ENCODE results near the gene KLF7. TPM values are rescaled to one million over a fixed set of nuclear protein-coding genes. Genes with fewer than 3 reads are reported as not detected.
"Not testable (repeated sequence)": the region's sequence is repeated elsewhere in the genome, so short reads cannot be mapped to it uniquely, and the experiment has no call there.

Gene KLF7
- total RNA-seq, 2 experiments from 2014 or later, result 8.2 to 10.1 TPM

DNA sequence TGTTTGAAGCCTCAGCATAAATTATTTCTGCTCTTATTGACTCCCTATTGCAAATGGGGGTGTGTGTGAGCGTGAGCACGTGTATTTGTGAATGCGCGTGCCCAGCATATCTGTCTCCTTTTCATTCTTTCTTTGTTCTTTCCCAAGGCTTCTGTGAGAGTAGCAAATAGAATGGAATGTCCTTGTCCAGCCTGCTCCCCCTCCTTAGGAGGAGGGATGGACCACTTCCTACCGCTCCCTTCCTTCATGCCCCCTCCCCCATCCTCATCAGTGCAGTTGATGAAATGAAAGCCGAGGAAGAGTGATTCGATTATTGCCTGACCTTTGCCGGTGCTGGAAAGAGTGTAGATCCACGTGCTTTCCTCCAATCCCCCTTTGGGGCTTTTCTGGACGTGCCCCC, 124.5 kb downstream of the KLF7 start:
- Mint-ChIP-seq H3K27me3 (no peaks in the 10 kb centered on the region), H3K27ac (no peak overlapping the region), H3K9me3 (no peaks in the 10 kb centered on the region), H3K36me3 (no peaks in the 10 kb centered on the region), H3K4me3 (no peak overlapping the region), H3K4me1 (no peaks in the 10 kb centered on the region)
- no peak for DNase-seq

DNA sequence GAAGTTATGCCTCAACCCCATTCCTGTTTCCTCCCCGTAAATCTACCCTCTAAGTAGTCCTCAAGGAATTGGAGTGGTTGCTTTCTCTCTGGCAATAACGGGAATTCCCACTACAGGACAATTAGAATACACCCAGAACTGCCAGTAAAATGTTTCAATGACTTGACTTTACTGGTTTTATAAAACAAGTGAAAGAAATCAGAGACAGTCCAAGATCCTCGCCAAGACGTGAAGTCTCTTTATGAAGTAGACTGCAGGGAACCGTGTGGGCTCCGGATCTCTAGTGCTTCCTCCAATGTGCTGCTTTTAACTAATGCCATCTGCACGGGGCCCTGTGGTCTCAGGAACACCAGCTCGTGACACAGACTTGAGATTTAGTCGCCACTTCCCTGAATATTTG, 125.1 kb downstream of the KLF7 start:
- no peaks in the 10 kb centered on the region for H3K36me3 Mint-ChIP-seq
- H3K4me3 Mint-ChIP-seq, result no peak overlapping the region
- no peaks in the 10 kb centered on the region for H3K4me1 Mint-ChIP-seq
- DNase-seq, result no peak
- no peaks in the 10 kb centered on the region for H3K9me3 Mint-ChIP-seq
- H3K27ac Mint-ChIP-seq, result no peak overlapping the region
- no peaks in the 10 kb centered on the region for H3K27me3 Mint-ChIP-seq

DNA sequence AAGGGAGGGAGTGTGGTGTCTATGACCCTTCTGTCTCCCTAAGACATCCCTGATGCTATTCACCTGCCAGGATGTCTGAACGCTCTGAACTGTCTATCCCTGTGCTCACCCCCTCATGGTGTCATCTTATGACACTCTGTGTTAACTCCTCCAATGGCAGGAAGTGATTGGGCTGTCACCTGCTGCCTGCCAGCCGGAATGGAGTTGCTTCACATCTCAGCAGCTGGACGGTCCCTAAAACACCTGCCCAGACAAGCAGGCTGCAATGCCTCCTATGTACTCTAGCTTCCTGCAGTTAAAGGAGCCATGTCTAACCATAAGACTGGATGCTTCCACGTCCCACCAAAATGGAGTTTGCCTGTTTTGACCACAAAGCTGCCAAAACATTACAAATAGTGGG, 126.5 kb downstream of the KLF7 start:
- Mint-ChIP-seq H3K27ac (no peak overlapping the region), H3K4me1 (no peaks in the 10 kb centered on the region), H3K4me3 (no peak overlapping the region), H3K27me3 (no peaks in the 10 kb centered on the region), H3K9me3 (no peaks in the 10 kb centered on the region), H3K36me3 (no peaks in the 10 kb centered on the region)
- DNase-seq, result no peak

DNA sequence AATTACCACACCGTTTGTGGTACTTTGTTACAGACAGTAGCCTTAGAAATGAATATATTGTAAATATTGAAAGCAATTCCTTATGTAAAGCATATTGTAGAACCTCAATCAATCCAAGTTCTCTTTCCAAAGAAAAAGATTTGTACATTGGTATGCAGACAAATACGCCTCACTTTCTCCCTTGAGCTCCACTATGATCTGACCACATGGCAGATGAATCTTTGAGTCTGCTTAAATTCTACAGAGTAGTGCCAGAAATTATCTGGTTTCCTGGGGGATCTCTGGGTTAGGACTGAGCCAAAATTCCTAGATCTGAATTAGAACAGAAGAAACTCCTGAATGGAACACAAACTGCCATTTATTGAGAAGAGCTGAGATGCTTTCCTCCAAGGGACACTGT, 127.4 kb downstream of the KLF7 start:
- no peak overlapping the region for H3K4me3 Mint-ChIP-seq
- H3K9me3 Mint-ChIP-seq, result peaks cover 5% of the 10 kb centered on the region
- DNase-seq, result no peak
- H3K36me3 Mint-ChIP-seq, result no peaks in the 10 kb centered on the region
- H3K4me1 Mint-ChIP-seq, result no peaks in the 10 kb centered on the region
- H3K27ac Mint-ChIP-seq, result no peak overlapping the region
- H3K27me3 Mint-ChIP-seq, result no peaks in the 10 kb centered on the region

DNA sequence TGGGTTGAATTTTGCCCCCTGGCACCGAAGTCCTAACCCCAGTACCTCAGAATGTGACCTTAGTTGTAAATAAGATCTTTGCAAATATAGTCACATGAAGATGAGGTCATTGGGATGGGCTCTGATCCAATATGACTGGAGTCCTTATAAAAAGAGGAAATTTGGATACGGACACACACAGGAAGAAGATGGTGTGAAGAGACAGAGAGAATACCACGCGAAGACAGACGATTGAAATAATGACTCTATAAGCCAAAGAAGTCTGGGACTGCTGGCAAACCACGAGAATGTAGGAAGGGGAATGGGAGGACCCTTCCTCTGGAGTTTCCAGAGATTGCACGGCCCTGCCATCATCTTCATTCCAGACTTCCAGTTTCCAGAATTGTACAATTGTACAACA, 127.9 kb downstream of the KLF7 start:
- no peak overlapping the region for H3K4me3 Mint-ChIP-seq
- DNase-seq, result no peak
- no peaks in the 10 kb centered on the region for H3K36me3 Mint-ChIP-seq
- no peaks in the 10 kb centered on the region for H3K27me3 Mint-ChIP-seq
- no peak overlapping the region for H3K27ac Mint-ChIP-seq
- H3K4me1 Mint-ChIP-seq, result no peaks in the 10 kb centered on the region
- H3K9me3 Mint-ChIP-seq, result peaks cover 9% of the 10 kb centered on the region

DNA sequence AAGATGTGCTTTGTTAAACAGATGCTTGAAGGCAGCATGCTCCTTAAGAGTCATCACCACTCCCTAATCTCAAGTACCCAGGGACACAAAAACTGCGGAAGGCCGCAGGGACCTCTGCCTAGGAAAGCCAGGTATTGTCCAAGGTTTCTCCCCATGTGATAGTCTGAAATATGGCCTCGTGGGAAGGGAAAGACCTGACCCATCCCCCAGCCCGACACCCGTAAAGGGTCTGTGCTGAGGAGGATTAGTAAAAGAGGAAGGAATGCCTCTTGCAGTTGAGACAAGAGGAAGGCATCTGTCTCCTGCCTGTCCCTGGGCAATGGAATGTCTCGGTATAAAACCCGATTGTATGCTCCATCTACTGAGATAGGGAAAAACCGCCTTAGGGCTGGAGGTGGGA, 128.7 kb downstream of the KLF7 start:
- not testable (repeated sequence) for H3K9me3 Mint-ChIP-seq, H3K27ac Mint-ChIP-seq, H3K27me3 Mint-ChIP-seq, DNase-seq, H3K4me1 Mint-ChIP-seq, H3K36me3 Mint-ChIP-seq, H3K4me3 Mint-ChIP-seq

DNA sequence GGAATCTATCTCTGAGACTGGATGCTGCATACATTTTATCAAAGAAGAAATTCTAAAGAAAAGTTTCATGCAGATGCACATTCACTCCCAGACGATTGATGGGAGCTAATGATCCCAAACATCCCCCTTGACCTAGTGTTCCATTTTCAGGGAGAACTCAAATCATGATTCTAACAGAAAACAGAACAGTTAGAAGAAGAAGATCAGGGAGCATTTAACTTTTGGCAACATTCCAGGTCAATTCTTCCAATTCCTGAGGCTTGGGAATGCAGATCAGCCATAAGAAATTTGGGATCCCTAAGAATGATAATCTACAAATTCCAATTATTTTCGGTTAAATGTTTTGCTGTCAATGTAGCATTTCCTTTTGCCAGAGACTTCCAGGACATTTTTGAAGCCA, 129.9 kb downstream of the KLF7 start:
- H3K27me3 Mint-ChIP-seq, result no peaks in the 10 kb centered on the region
- no peak for DNase-seq
- no peaks in the 10 kb centered on the region for H3K4me1 Mint-ChIP-seq
- H3K36me3 Mint-ChIP-seq, result no peaks in the 10 kb centered on the region
- H3K4me3 Mint-ChIP-seq, result no peak overlapping the region
- peaks cover 10% of the 10 kb centered on the region for H3K9me3 Mint-ChIP-seq
- H3K27ac Mint-ChIP-seq, result no peak overlapping the region

DNA sequence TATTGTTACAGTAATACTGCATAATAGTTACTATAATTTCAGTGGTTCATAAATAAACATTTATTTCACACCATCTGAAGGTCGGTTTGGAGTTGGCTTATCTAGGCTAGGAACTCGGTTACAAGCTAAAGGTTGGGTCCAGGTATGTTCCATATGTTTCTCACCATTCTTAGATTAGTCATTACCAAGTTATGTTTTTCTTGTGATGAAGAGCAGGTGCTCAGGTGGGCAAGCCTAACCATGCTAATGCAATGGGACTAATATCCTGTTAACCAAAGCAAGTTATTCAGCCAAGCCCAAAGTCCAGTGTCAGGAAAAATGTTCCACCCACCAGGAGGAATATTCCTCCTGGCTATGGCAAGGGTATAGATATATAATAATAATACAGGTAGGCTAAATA, 133.3 kb downstream of the KLF7 start:
- no peak overlapping the region for H3K4me3 Mint-ChIP-seq
- no peak overlapping the region for H3K27ac Mint-ChIP-seq
- no peaks in the 10 kb centered on the region for H3K4me1 Mint-ChIP-seq
- no peaks in the 10 kb centered on the region for H3K36me3 Mint-ChIP-seq
- DNase-seq, result no peak
- H3K9me3 Mint-ChIP-seq, result peaks cover 10% of the 10 kb centered on the region
- H3K27me3 Mint-ChIP-seq, result peaks cover 4% of the 10 kb centered on the region

Other genes starting within 250 kb of the KLF7 start
- gene CPO, start 226.4 kb downstream of the KLF7 start, total RNA-seq, result not detected